Endothelial cell of umbilical vein (primary cell): ENCODE measurements around the gene GABRB2. TPM values are rescaled to one million over a fixed set of nuclear protein-coding genes. Genes with fewer than 3 reads are reported as not detected.

Experiments
- BruUV-seq: library from RNA; stranded (reverse); fragments of 400-500 nt; replicated peaks from 2 replicates; lab custom pipeline; 2021; lab: Mats Ljungman, UMichigan
- CTCF ChIA-PET: fragments of 300-600, 350-600 bp; sonication (Branson Sonifier 250); formaldehyde crosslinking; loops from one replicate; lab custom pipeline; 2021; ENCODE audit warnings: antibody characterized with exemption, inconsistent platforms; lab: Charles Lee
- POLR2A ChIA-PET: fragments of 300-600, 350-600 bp; sonication (Branson Sonifier 250); formaldehyde crosslinking; loops from one replicate; lab custom pipeline; 2021; ENCODE audit warnings: antibody characterized with exemption, inconsistent platforms; lab: Charles Lee
- DNase-seq: peaks from one replicate; pipeline ENCODE4 v3.0.0-alpha.2; 2011; ENCODE audit warnings: low read depth, low spot score
- FAIRE-seq: peaks from 2 replicates; lab custom pipeline; 2011; peaks lifted over from hg19 to GRCh38; lab: Jason Lieb, UNC
- H2AFZ ChIP-seq: 2 replicates; pipeline ENCODE4 v1.6.0; 2012; ENCODE audit warnings: low read depth, low read length, control low read depth, inconsistent platforms
- H3K27ac ChIP-seq: 2 replicates; pipeline ENCODE4 v1.5.1; 2011; ENCODE audit warnings: low read depth, mild to moderate bottlenecking, control low read depth, low read length, moderate library complexity; ENCODE audit not compliant: insufficient read depth
- H3K27me3 ChIP-seq, 2 experiments: 2 replicates each; pipeline versions ENCODE4 v1.6.0 to v1.6.1; 2011; ENCODE audit warnings: low read length in 2 of 2, mixed read lengths in 1 of 2; ENCODE audit not compliant: control insufficient read depth in 2 of 2, insufficient read depth in 2 of 2
- H3K36me3 ChIP-seq, 2 experiments: 2 replicates in 1 of 2; 3 replicates in 1 of 2; pipeline ENCODE4 v1.5.1; 2011; ENCODE audit warnings: low read length in 2 of 2, mild to moderate bottlenecking in 1 of 2, moderate library complexity in 1 of 2; ENCODE audit not compliant: control insufficient read depth in 2 of 2, insufficient read depth in 2 of 2; ENCODE audit errors: extremely low read depth in 1 of 2
- H3K4me1 ChIP-seq: 3 replicates; pipeline ENCODE4 v1.5.1; 2011; ENCODE audit warnings: mild to moderate bottlenecking, low read length; ENCODE audit not compliant: control insufficient read depth, insufficient read depth; ENCODE audit errors: extremely low read depth
- H3K4me2 ChIP-seq: 2 replicates; pipeline ENCODE4 v1.6.1; 2011; ENCODE audit warnings: low read length, control low read depth, mixed read lengths; ENCODE audit not compliant: insufficient read depth
- H3K4me3 ChIP-seq, 3 experiments: fragments of 200-600 bp in 1 of 3; sonication (generic), shearing (Covaris generic) in 1 of 3; replicated peaks in 1 of 3; 2 replicates each; pipeline ENCODE4 v1.5.1; 2011 to 2016; ENCODE audit warnings: control low read depth in 3 of 3, low read length in 3 of 3, mild to moderate bottlenecking in 2 of 3, inconsistent platforms in 1 of 3, low read depth in 1 of 3, moderate library complexity in 1 of 3; ENCODE audit not compliant: insufficient read depth in 1 of 3
- H3K79me2 ChIP-seq: 2 replicates; pipeline ENCODE4 v1.6.0; 2012; ENCODE audit warnings: low read length, inconsistent platforms; ENCODE audit not compliant: control insufficient read depth, insufficient read depth
- H3K9ac ChIP-seq: replicated peaks from 2 replicates; pipeline ENCODE3; 2011; ENCODE audit warnings: low read length, control low read depth; ENCODE audit not compliant: insufficient read depth; ENCODE audit errors: extremely low read depth
- H3K9me1 ChIP-seq: replicated peaks from 3 replicates; pipeline ENCODE4 v1.6.0; 2011; ENCODE audit warnings: mild to moderate bottlenecking, low read length; ENCODE audit not compliant: control insufficient read depth, insufficient read depth; ENCODE audit errors: extremely low read depth
- H3K9me3 ChIP-seq: replicated peaks from 2 replicates; pipeline ENCODE4 v1.5.1; 2012; ENCODE audit warnings: low read length, inconsistent platforms; ENCODE audit not compliant: control insufficient read depth, insufficient read depth
- H4K20me1 ChIP-seq: replicated peaks from 2 replicates; pipeline ENCODE3; 2011; ENCODE audit warnings: mild to moderate bottlenecking, low read length; ENCODE audit not compliant: control insufficient read depth, insufficient read depth; ENCODE audit errors: extremely low read depth
- EZH2 ChIP-seq: IDR thresholded peaks from 2 replicates; pipeline ENCODE4 v1.6.1; 2012; ENCODE audit warnings: borderline replicate concordance, low read depth, mild to moderate bottlenecking, moderate library complexity, low read length, inconsistent platforms; ENCODE audit not compliant: severe bottlenecking
- FOS ChIP-seq: IDR thresholded peaks from 2 replicates; pipeline ENCODE4 v1.6.1; 2011; ENCODE audit warnings: mild to moderate bottlenecking, low read length, moderate library complexity, borderline replicate concordance; ENCODE audit not compliant: insufficient read depth
- GATA2 ChIP-seq: IDR thresholded peaks from 2 replicates; pipeline ENCODE4 v1.7.0; 2011; ENCODE audit warnings: low read depth, mild to moderate bottlenecking, moderate library complexity, mixed read lengths, low read length; ENCODE audit not compliant: insufficient read length, insufficient read depth
- JUN ChIP-seq: IDR thresholded peaks from 2 replicates; pipeline ENCODE4 v1.6.1; 2011; ENCODE audit warnings: borderline replicate concordance, low read depth; ENCODE audit not compliant: insufficient read length, insufficient read depth
- MAX ChIP-seq: IDR thresholded peaks from 2 replicates; pipeline ENCODE4 v1.6.1; 2011; ENCODE audit not compliant: insufficient read depth, insufficient read length
- MYC ChIP-seq: IDR thresholded peaks from one replicate; pipeline ENCODE4 v1.6.1; 2011; ENCODE audit warnings: mild to moderate bottlenecking, low read depth, low read length
- POLR2A ChIP-seq: IDR thresholded peaks from 2 replicates; pipeline ENCODE4 v1.6.1; 2012; ENCODE audit warnings: low read depth, mild to moderate bottlenecking, control low read depth, low read length
- POLR2AphosphoS5 ChIP-seq: IDR thresholded peaks from 2 replicates; pipeline ENCODE4 v1.6.1; 2012; ENCODE audit warnings: low read depth, mild to moderate bottlenecking, control low read depth, low read length, moderate library complexity; ENCODE audit not compliant: insufficient read depth
- dilution Hi-C: fragments of 300-500 bp; cut with MboI; formaldehyde crosslinking; loops from one replicate; pipeline ENCODE4 v1.15.0; 2019; ENCODE audit warnings: low sequenced_read_pairs; ENCODE audit not compliant: extremely low pct_ligation_motif_present
- intact Hi-C: fragments of 100-400 bp; cut with micrococcal nuclease; formaldehyde crosslinking; loops from one replicate; pipeline ENCODE4 v1.10.0; 2022
- polyA plus RNA-seq, 4 experiments: library from polyadenylated mRNA; depleted of rRNA in 3 of 4; stranded (reverse) in 3 of 4; unstranded in 1 of 4; fragments of >200 nt; gene quantifications; 2 replicates each; pipeline versions ENCODE4 v1.2.1 to v1.2.3, GENCODE V29; 2011 to 2012; ENCODE audit warnings: missing spikeins in 1 of 4
- total RNA-seq: library from RNA; stranded (reverse); gene quantifications from 2 replicates; pipeline ENCODE4 v1.2.3, GENCODE V29; 2021

The GABRB2 gene
- total and polyA plus RNA-seq, 2 donors (not counting 3 experiments of a cell fraction or from before 2014, with no cell fraction given), result not detected

GRCh38 chr5:161311146-161311708, 235.3 kb downstream of the GABRB2 start:
- ChIA-PET POLR2A (no interaction called here), CTCF (no interaction called here)
- no peak for DNase-seq
- intact Hi-C loops, result no loop called here
- Histone ChIP-seq H3K4me2 (no peak overlapping the region), H3K36me3 (no peaks in the 10 kb centered on the region), H3K4me1 (no peaks in the 10 kb centered on the region), H2AFZ (no peak overlapping the region), H3K9me3 (peaks cover 1% of the 10 kb centered on the region), H3K4me3 (no peak overlapping the region), H3K27me3 (no peaks in the 10 kb centered on the region), H3K9me1 (no peaks in the 10 kb centered on the region), H3K79me2 (no peaks in the 10 kb centered on the region), H3K27ac (no peak overlapping the region), H4K20me1 (no peaks in the 10 kb centered on the region), H3K9ac (no peak overlapping the region)
- no TSS peak for BruUV-seq
- TF ChIP-seq FOS, result no peak
- TF ChIP-seq EZH2, result no peak
- no peak for TF ChIP-seq GATA2
- TF ChIP-seq POLR2AphosphoS5, result no peak
- no peak for TF ChIP-seq MAX
- TF ChIP-seq POLR2A, result no peak
- no peak for FAIRE-seq
- dilution Hi-C loops, result no loop called here

- DNase-seq (no peak), FAIRE-seq (no peak)
- Histone ChIP-seq H2AFZ (no peak overlapping the region), H3K4me1 (no peaks in the 10 kb centered on the region), H3K9ac (no peak overlapping the region), H4K20me1 (no peaks in the 10 kb centered on the region), H3K4me3 (no peak overlapping the region), H3K27ac (no peak overlapping the region), H3K4me2 (no peak overlapping the region), H3K27me3 (no peaks in the 10 kb centered on the region), H3K9me3 (no peaks in the 10 kb centered on the region), H3K9me1 (no peaks in the 10 kb centered on the region), H3K79me2 (no peaks in the 10 kb centered on the region), H3K36me3 (no peaks in the 10 kb centered on the region)
- intact Hi-C loops, result no loop called here
- CTCF ChIA-PET, result no interaction called here
- BruUV-seq, result no TSS peak
- TF ChIP-seq MAX, result no peak
- TF ChIP-seq JUN, result no peak
- no peak for TF ChIP-seq MYC
- no peak for TF ChIP-seq EZH2
- no peak for TF ChIP-seq POLR2AphosphoS5
- TF ChIP-seq POLR2A, result no peak
- no peak for TF ChIP-seq FOS
- dilution Hi-C loops, result no loop called here
- POLR2A ChIA-PET, result no interaction called here
These were observed 240.1 kb downstream of the GABRB2 start for GRCh38 chr5:161306351-161306995.
